Calu3 (cell line): ENCODE data around the gene PRLHR. TPM values are rescaled to one million over a fixed set of nuclear protein-coding genes. Genes with fewer than 3 reads are reported as not detected.

Source experiments
- BruUV-seq: library from RNA; stranded (reverse); fragments of 400-500 nt; replicated peaks from 2 replicates; lab custom pipeline; 2021; lab: Mats Ljungman, UMichigan
- CTCF ChIA-PET: fragments of 300-600 bp; sonication (Branson Sonifier 250); formaldehyde crosslinking; loops from one replicate; lab custom pipeline; 2022; ENCODE audit warnings: antibody characterized with exemption; lab: Charles Lee
- DNase-seq: peaks from one replicate; pipeline ENCODE4 v3.0.0; 2022
- H3K27ac Mint-ChIP-seq: one replicate; pipeline ENCODE4 v1.8.0; 2022; ENCODE audit warnings: mixed read lengths; ENCODE audit not compliant: unreplicated experiment
- H3K27me3 Mint-ChIP-seq: one replicate; pipeline ENCODE4 v1.8.0; 2022; ENCODE audit warnings: mixed read lengths; ENCODE audit not compliant: unreplicated experiment
- H3K36me3 Mint-ChIP-seq: one replicate; pipeline ENCODE4 v1.8.0; 2022; ENCODE audit warnings: mild to moderate bottlenecking, moderate library complexity, mixed read lengths; ENCODE audit not compliant: insufficient read depth, unreplicated experiment
- H3K4me1 Mint-ChIP-seq: one replicate; pipeline ENCODE4 v1.8.0; 2022; ENCODE audit warnings: mild to moderate bottlenecking, low read depth, mixed read lengths; ENCODE audit not compliant: unreplicated experiment
- H3K4me3 Mint-ChIP-seq: one replicate; pipeline ENCODE4 v1.8.0; 2022; ENCODE audit warnings: mild to moderate bottlenecking, low read depth, moderate library complexity, mixed read lengths; ENCODE audit not compliant: unreplicated experiment
- H3K9me3 Mint-ChIP-seq: one replicate; pipeline ENCODE4 v1.8.0; 2022; ENCODE audit warnings: low read depth, mixed read lengths; ENCODE audit not compliant: unreplicated experiment
- CTCF ChIP-seq: fragments of 200-600 bp; IDR thresholded peaks from one replicate; pipeline ENCODE4 v1.8.0; 2022; ENCODE audit warnings: antibody characterized with exemption; ENCODE audit not compliant: unreplicated experiment
- intact Hi-C: fragments of 100-400 bp; cut with micrococcal nuclease; formaldehyde crosslinking; loops from one replicate; pipeline ENCODE4 v1.10.0; 2022; ENCODE audit not compliant: unreplicated experiment
- total RNA-seq: library from RNA; stranded (reverse); gene quantifications from 2 replicates; pipeline ENCODE4 v1.2.3, GENCODE V29; 2022

The PRLHR gene
- total RNA-seq, 1 experiment from 2014 or later, result not detected

- H3K4me1 Mint-ChIP-seq, result no peaks in the 10 kb centered on the region
- H3K27ac Mint-ChIP-seq, result no peak overlapping the region
- no peak for DNase-seq
- no peaks in the 10 kb centered on the region for H3K36me3 Mint-ChIP-seq
- no peak for TF ChIP-seq CTCF
- H3K9me3 Mint-ChIP-seq, result no peaks in the 10 kb centered on the region
- intact Hi-C loops, result no loop called here
- CTCF ChIA-PET, result no interaction called here
- H3K4me3 Mint-ChIP-seq, result no peak overlapping the region
- H3K27me3 Mint-ChIP-seq, result no peaks in the 10 kb centered on the region
- no TSS peak for BruUV-seq
Measured at GRCh38 chr10:118573512-118573911, 21.9 kb downstream of the PRLHR start.

GRCh38 chr10:118572256-118573041 is 23.0 kb downstream of the PRLHR start:
- intact Hi-C loops, result no loop called here
- no TSS peak for BruUV-seq
- no peaks in the 10 kb centered on the region for H3K36me3 Mint-ChIP-seq
- H3K27ac Mint-ChIP-seq, result no peak overlapping the region
- DNase-seq, result no peak
- CTCF ChIA-PET, result no interaction called here
- H3K9me3 Mint-ChIP-seq, result no peaks in the 10 kb centered on the region
- H3K4me3 Mint-ChIP-seq, result no peak overlapping the region
- H3K4me1 Mint-ChIP-seq, result no peaks in the 10 kb centered on the region
- H3K27me3 Mint-ChIP-seq, result no peaks in the 10 kb centered on the region
- no peak for TF ChIP-seq CTCF

DNA sequence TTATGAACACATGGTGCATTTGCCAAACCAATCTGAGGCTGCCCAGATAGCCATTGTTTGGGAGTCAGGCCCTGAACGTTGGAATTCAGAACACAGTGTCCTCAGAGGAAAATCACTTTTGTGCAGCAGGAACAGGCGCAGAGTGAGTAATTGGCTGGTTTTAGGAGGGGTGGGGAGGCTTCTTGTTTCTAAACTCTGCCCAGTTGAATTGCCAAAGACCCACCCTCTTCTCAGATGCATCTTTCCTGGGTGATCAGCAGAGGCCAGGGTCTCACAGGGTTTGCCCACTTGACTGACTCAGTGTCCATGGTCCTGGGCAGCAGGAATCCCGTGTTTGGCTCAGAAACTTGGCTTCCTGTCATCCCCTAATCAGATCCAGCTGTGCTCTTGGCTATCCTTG is 24.3 kb downstream of the PRLHR start:
- DNase-seq, result no peak
- CTCF ChIA-PET, result no interaction called here
- H3K27me3 Mint-ChIP-seq, result peaks cover 9% of the 10 kb centered on the region

GRCh38 chr10:118570591-118570990 is 24.9 kb downstream of the PRLHR start:
- Mint-ChIP-seq H3K9me3 (no peaks in the 10 kb centered on the region), H3K27me3 (peaks cover 14% of the 10 kb centered on the region), H3K4me1 (no peaks in the 10 kb centered on the region), H3K4me3 (no peak overlapping the region), H3K36me3 (no peaks in the 10 kb centered on the region), H3K27ac (no peak overlapping the region)
- BruUV-seq, result no TSS peak
- intact Hi-C loops, result no loop called here
- TF ChIP-seq CTCF, result no peak
- DNase-seq, result no peak
- CTCF ChIA-PET, result no interaction called here

More for the DNA sequence above, 24.3 kb downstream of the PRLHR start:
- Mint-ChIP-seq H3K36me3 (no peaks in the 10 kb centered on the region), H3K4me1 (no peaks in the 10 kb centered on the region), H3K4me3 (no peak overlapping the region), H3K9me3 (no peaks in the 10 kb centered on the region), H3K27ac (no peak overlapping the region)
- BruUV-seq, result no TSS peak
- no peak for TF ChIP-seq CTCF
- intact Hi-C loops, result no loop called here
